Measurements from ENCODE around the gene TNFRSF1B.
A peak's percentile ranks its signal among the peaks of the same experiment; 100 is the strongest.
"Not testable (repeated sequence)": the region's sequence is repeated elsewhere in the genome, so short reads cannot be mapped to it uniquely, and the experiment has no call there.

Gene TNFRSF1B

DNA sequence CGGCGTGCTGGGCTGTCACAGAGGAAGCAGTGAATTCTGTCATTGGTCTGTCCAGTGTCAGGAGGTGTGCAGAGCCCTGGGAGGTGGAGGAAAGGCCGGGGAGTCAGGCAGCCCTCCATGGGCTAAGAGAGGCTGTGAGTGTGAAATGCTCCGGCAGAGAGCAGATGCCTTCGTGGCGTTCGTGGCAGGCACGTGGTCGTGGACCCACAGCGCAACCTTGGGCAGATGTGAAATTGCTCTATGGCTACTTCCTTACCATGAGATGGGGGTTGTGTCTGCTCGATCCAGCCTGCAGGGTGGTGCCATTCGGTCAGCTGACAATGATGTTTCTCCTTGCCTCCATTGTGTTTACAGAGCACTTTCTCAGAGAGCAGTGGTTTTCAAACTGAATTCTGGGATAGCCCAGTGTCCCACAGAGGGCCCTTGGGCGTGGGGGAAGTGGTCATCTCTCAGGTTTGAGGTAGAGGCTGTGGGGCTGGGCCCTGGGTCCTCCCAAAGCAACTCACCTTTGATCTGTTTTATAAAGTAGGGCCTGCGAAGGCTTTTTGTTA lies 27.9 kb downstream of the TNFRSF1B start:
- no peak for DNase-seq

DNA sequence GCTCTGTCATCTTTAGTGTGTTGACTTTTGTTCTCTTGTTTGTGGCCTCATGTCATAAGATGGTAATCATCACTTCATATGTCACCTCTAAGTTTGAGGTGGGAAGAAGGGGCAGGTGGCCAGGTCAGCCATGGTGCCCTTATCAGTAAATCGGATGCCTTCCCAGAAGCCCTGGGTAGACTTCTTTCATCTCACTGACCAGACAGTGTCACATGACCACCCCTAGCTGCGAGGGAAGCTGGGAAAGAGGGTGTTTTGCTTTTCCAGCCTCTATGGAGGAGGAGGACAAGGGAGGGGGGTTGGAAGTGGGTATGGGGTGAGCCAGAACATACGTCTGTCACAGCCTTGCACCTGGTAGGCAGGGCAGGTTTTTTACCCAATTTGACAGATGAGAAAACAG lies 28.6 kb downstream of the TNFRSF1B start:
- no peak for DNase-seq

GRCh38 chr1:12196641-12197482 lies 30.1 kb downstream of the TNFRSF1B start:
- peak; percentile 23 for DNase-seq

- DNase-seq = no peak
These were observed 30.7 kb downstream of the TNFRSF1B start for GRCh38 chr1:12197483-12197880.

GRCh38 chr1:12200208-12200607 lies 33.4 kb downstream of the TNFRSF1B start:
- no peak for DNase-seq

DNA sequence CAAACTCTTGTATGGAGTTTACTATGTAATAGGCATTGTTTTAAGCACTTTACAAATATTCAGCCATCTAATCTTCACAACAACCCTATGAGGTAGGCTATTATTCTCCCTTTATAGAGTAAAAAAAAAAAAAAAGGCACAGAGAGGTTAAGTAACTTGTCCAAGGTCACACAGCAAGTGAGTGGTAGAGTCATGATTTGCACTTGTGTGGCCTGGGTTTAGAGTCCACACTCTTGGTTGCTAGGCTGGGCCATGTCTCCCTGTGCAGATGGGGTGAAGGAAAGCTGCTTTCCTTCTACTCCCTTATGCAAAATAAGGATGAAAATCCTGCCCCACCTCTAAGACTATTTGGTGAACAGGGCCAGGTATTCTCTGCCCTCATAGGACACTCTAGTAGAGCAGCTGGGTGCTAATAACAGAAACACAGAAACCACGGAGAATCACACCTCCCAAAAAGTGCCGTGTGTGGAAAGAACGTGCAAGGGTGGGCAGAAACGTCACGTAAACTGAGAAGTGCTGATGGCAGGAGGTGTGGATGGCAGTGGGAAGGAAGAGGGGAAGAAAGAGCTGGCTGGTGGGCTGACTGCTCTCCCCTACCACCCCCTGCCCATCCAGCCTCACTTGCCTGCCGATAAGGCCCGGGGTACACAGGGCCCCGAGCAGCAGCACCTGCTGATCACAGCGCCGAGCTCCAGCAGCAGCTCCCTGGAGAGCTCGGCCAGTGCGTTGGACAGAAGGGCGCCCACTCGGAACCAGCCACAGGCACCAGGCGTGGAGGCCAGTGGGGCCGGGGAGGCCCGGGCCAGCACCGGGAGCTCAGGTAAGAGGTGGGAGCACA lies 34.8 kb downstream of the TNFRSF1B start:
- DNase-seq = no peak

- DNase-seq = no peak
These were observed 35.4 kb downstream of the TNFRSF1B start for GRCh38 chr1:12202190-12202497.

DNA sequence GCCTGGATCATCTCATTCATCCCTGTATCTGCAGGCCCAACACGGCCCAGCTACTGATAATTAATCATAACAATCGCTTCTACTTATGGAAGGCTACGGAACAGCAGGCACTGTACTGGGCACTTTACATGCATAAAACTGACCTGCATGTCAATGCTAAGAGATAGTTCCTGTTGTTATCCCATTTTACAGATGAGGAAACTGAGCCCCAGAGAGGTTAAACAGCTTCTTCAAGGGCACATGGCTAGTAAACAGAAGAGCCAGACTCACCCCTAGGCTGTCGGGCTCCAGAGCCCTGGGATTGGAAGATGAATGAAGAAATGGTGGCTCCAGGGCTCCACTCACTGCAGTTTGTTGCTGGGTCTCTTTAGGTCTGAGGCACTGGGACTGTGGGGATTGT lies 35.8 kb downstream of the TNFRSF1B start:
- no peak for DNase-seq

GRCh38 chr1:12203216-12204007 lies 36.6 kb downstream of the TNFRSF1B start:
- no peak for DNase-seq

- no peak for DNase-seq
These were observed 37.3 kb downstream of the TNFRSF1B start for GRCh38 chr1:12204140-12204539.

- no peak for DNase-seq
These were observed 38.2 kb downstream of the TNFRSF1B start for GRCh38 chr1:12204754-12205658.

DNA sequence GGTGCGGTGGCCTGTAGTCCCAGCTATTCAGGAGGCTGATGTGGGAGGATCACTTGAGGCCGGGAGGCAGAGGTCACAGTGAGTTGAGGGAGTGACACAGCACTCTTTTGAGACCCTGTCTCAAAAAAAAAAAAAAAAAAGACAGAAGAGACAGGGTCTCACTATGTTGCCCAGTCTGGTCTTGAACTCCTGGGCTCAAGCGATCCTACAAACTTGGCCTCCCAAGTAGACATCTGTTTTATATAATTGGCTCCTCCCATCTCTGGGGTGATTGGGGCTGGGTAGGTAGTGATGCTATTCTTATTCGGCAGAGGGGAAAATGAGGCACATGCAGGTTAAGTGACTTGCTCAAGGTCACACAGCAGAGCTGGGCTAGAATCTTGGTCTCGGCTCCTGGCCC lies 39.4 kb downstream of the TNFRSF1B start:
- no peak for DNase-seq

- DNase-seq = no peak
These were observed 40.1 kb downstream of the TNFRSF1B start for GRCh38 chr1:12206792-12207424.

GRCh38 chr1:12208271-12208670 lies 41.5 kb downstream of the TNFRSF1B start:
- no peak for DNase-seq

GRCh38 chr1:12208764-12209494 lies 42.1 kb downstream of the TNFRSF1B start:
- DNase-seq = no peak

- DNase-seq = no peak
These were observed 42.7 kb downstream of the TNFRSF1B start for GRCh38 chr1:12209495-12209832.

DNA sequence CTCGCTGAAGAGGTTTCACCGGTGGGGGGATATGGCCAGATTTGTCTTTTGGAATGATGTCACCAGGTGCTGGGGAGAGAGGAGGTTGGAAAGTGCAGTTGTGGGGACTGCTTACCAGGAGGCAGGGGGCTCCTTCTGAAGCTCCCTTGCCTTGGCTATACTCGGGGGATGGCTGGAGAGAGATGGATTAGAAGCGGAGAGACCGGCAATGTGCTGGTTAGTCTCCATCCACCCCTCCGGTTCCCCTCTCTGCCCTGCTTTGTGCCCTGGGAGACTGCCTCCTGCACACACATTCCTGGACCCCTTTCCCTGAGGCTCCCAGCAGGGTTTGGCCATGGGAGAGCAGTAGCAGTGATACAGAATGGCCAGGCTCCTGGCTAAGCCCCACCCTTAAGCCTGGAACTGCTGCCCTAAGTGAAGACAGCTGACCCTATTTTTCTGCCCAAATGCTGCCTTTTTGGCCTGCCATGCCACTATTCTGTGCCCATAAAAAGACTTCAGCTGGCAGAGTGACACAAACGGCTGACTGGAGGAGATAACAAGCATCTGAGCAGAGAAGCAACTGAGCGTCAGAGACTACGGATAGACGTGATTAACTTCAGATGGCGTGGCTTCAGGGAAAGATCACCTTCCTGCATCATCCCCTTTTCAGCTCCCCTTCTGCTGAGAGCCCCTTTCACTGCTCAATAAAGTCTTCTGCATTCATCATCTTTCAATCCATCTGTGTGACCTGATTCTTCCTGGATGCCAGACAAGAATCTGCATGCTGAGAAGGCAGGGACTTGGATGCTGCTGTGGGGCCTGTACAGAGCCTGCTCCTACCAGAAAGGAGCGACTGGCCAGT lies 48.5 kb downstream of the TNFRSF1B start:
- no peak for DNase-seq

DNA sequence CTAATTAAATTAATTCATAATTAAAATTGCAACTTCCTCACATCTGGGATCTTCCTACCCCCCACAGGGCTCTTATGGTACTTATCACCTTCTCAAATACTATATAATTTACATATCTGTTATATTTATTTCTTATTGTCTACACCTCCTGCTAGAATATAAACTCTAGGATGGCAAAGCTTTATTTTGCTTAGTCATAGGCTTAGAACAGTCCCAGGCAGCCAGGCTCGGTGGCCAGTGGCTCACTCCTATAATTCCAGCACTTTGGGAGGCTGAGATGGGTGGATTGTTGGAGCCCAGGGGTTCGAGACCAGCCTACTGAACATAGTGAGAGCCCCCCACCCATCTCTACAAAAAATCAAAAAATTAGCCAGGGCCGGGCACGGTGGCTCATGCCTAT lies 53.0 kb downstream of the TNFRSF1B start:
- no peak for DNase-seq

DNA sequence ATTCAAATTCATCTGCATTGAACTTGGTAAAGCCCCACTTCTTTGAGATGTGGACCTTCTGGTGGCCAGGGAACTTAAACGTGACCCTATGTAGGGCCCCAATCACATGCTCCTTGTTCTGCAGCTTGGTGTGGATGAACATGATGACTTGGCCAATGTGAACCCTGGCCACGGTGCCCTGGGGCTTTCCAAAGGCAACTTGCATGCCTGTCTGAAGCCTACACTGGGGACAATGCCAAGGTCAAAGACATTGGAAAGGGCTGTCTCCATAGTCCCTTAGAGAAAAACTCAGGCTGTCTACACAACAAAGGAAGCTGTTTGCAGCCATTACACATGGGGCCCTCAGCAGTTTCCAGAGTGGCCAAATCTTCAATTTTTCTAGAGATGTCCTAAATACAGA lies 54.1 kb downstream of the TNFRSF1B start:
- DNase-seq = no peak

- not testable (repeated sequence) for DNase-seq
These were observed 55.9 kb downstream of the TNFRSF1B start for GRCh38 chr1:12222700-12223099.

All from NCI-H524 treated with DMSO at 0.1 percent for 48 hours (cell line).